Hepatocyte (in vitro differentiated cells): Measurements from ENCODE around the gene PDLIM1. TPM values are rescaled to one million over a fixed set of nuclear protein-coding genes. Genes with fewer than 3 reads are reported as not detected.

Experiments
- DNase-seq: peaks from one replicate; pipeline ENCODE4 v3.0.0-alpha.2; 2016; ENCODE audit warnings: low spot score
- H2AFZ ChIP-seq: fragments of 200-600 bp; sonication (generic); 2 replicates; pipeline ENCODE4 v1.6.0; 2016; ENCODE audit warnings: antibody characterized with exemption, mild to moderate bottlenecking
- H3K27ac ChIP-seq: fragments of 200-600 bp; sonication (generic); 2 replicates; pipeline ENCODE4 v1.5.1; 2016; ENCODE audit warnings: mild to moderate bottlenecking
- H3K27me3 ChIP-seq: fragments of 200-600 bp; sonication (generic); 2 replicates; pipeline ENCODE4 v1.6.1; 2016
- H3K36me3 ChIP-seq: fragments of 200-600 bp; sonication (generic); replicated peaks from 2 replicates; pipeline ENCODE4 v1.5.1; 2016; ENCODE audit warnings: low read depth; ENCODE audit not compliant: insufficient read depth
- H3K4me1 ChIP-seq: fragments of 200-600 bp; sonication (generic); 2 replicates; pipeline ENCODE4 v1.5.1; 2016; ENCODE audit warnings: mild to moderate bottlenecking, moderate library complexity; ENCODE audit not compliant: insufficient read depth
- H3K4me2 ChIP-seq: fragments of 200-600 bp; sonication (generic); 2 replicates; pipeline ENCODE4 v1.6.0; 2016
- H3K4me3 ChIP-seq: fragments of 200-600 bp; sonication (generic); 2 replicates; pipeline ENCODE4 v1.5.1; 2016; ENCODE audit warnings: mild to moderate bottlenecking
- H3K79me2 ChIP-seq: fragments of 200-600 bp; sonication (generic); 2 replicates; pipeline ENCODE4 v1.6.0; 2017; ENCODE audit warnings: mild to moderate bottlenecking
- H3K9me2 ChIP-seq: fragments of 200-600 bp; sonication (generic); replicated peaks from 2 replicates; pipeline ENCODE4 v1.6.0; 2017; ENCODE audit warnings: mild to moderate bottlenecking; ENCODE audit not compliant: insufficient read depth
- H3K9me3 ChIP-seq: fragments of 200-600 bp; sonication (generic); 2 replicates; pipeline ENCODE4 v1.5.1; 2016; ENCODE audit warnings: low read depth, mild to moderate bottlenecking
- H4K20me1 ChIP-seq: fragments of 200-600 bp; sonication (generic); 2 replicates; pipeline ENCODE4 v1.6.0; 2016; ENCODE audit warnings: mild to moderate bottlenecking; ENCODE audit not compliant: insufficient read depth, poor library complexity, severe bottlenecking
- CTCF ChIP-seq: fragments of 200-600 bp; sonication (generic); IDR thresholded peaks from 2 replicates; pipeline ENCODE4 v1.5.1; 2016; ENCODE audit warnings: antibody characterized with exemption, mild to moderate bottlenecking; ENCODE audit not compliant: poor library complexity
- EZH2 ChIP-seq: fragments of 200-600 bp; sonication (generic); IDR thresholded peaks from 2 replicates; pipeline ENCODE4 v1.6.1; 2016; ENCODE audit warnings: antibody characterized with exemption, mild to moderate bottlenecking, borderline replicate concordance
- EZH2phosphoT487 ChIP-seq: fragments of 200-600 bp; sonication (generic); IDR thresholded peaks from one replicate; pipeline ENCODE4 v1.6.1; 2018; ENCODE audit warnings: antibody characterized with exemption, mild to moderate bottlenecking, low read depth, moderate library complexity; ENCODE audit not compliant: unreplicated experiment, severe bottlenecking
- WGBS: methylation state at CpG from one replicate; pipeline ENCODE4 v1.1.6; 2016; ENCODE audit warnings: low lambda C conversion rate; ENCODE audit errors: missing lambda C conversion rate; 5-methylcytosine and 5-hydroxymethylcytosine counted together
- polyA plus RNA-seq: library from polyadenylated mRNA; unstranded; fragments of >200 nt; fragmentation: Nextera tagmentation; extraction: Ambion mirVana; gene quantifications from 2 replicates; pipeline ENCODE4 v1.2.1, GENCODE V29; 2016
- total RNA-seq: library from RNA; depleted of rRNA; stranded (reverse); fragments of >200 nt; gene quantifications from 2 replicates; pipeline ENCODE4 v1.2.3, GENCODE V29; 2014

PDLIM1 gene
- total and polyA plus RNA-seq, 2 experiments from 2014 or later: 58.2 to 176 TPM

GRCh38 chr10:95297402-95297801, 6.6 kb upstream of the PDLIM1 start:
- Histone ChIP-seq H3K4me1 (no peaks in the 10 kb centered on the region), H2AFZ (no peak overlapping the region), H3K79me2 (no peaks in the 10 kb centered on the region), H3K27ac (no peak overlapping the region), H3K36me3 (no peaks in the 10 kb centered on the region), H3K27me3 (no peaks in the 10 kb centered on the region), H4K20me1 (no peaks in the 10 kb centered on the region), H3K4me2 (no peak overlapping the region), H3K9me2 (no peaks in the 10 kb centered on the region), H3K9me3 (no peaks in the 10 kb centered on the region), H3K4me3 (no peak overlapping the region)
- 100% methylated on average over 3 of the region's 3 CpGs for WGBS
- no peak for TF ChIP-seq CTCF
- TF ChIP-seq EZH2phosphoT487: no peak
- no peak for TF ChIP-seq EZH2
- DNase-seq: no peak

GRCh38 chr10:95296764-95297163, 6.0 kb upstream of the PDLIM1 start:
- Histone ChIP-seq H3K36me3 (no peaks in the 10 kb centered on the region), H3K4me2 (no peak overlapping the region), H3K27ac (no peak overlapping the region), H3K9me2 (no peaks in the 10 kb centered on the region), H4K20me1 (no peaks in the 10 kb centered on the region), H2AFZ (no peak overlapping the region), H3K9me3 (no peaks in the 10 kb centered on the region), H3K4me3 (no peak overlapping the region), H3K4me1 (no peaks in the 10 kb centered on the region), H3K27me3 (no peaks in the 10 kb centered on the region), H3K79me2 (no peaks in the 10 kb centered on the region)
- no peak for DNase-seq
- TF ChIP-seq EZH2phosphoT487 (no peak), CTCF (no peak), EZH2 (no peak)
- 96% methylated on average over 4 of the region's 4 CpGs for WGBS

GRCh38 chr10:95295031-95295755, 4.4 kb upstream of the PDLIM1 start:
- DNase-seq: peak; percentile 64
- peak overlapping the region; percentile 77 for H3K4me2 ChIP-seq
- no peaks in the 10 kb centered on the region for H3K27me3 ChIP-seq
- H3K36me3 ChIP-seq: no peaks in the 10 kb centered on the region
- H3K4me3 ChIP-seq: no peak overlapping the region
- H3K27ac ChIP-seq: peak overlapping the region; percentile 45
- no peaks in the 10 kb centered on the region for H4K20me1 ChIP-seq
- H3K9me2 ChIP-seq: no peaks in the 10 kb centered on the region
- no peaks in the 10 kb centered on the region for H3K9me3 ChIP-seq
- no peak for TF ChIP-seq CTCF
- TF ChIP-seq EZH2phosphoT487: no peak
- no peak for TF ChIP-seq EZH2
- H2AFZ ChIP-seq: peak overlapping the region; percentile 43
- no peaks in the 10 kb centered on the region for H3K4me1 ChIP-seq
- WGBS: 25% methylated on average over 39 of the region's 39 CpGs
- H3K79me2 ChIP-seq: peaks cover 2% of the 10 kb centered on the region

GRCh38 chr10:95293631-95294030, 2.8 kb upstream of the PDLIM1 start:
- 74% methylated on average over 3 of the region's 3 CpGs for WGBS
- no peak for TF ChIP-seq EZH2
- no peak for TF ChIP-seq CTCF
- TF ChIP-seq EZH2phosphoT487: no peak
- Histone ChIP-seq H3K4me1 (peaks cover 4% of the 10 kb centered on the region), H3K79me2 (peaks cover 18% of the 10 kb centered on the region), H2AFZ (no peak overlapping the region), H3K27ac (no peak overlapping the region), H3K4me3 (no peak overlapping the region), H3K36me3 (no peaks in the 10 kb centered on the region), H3K9me2 (no peaks in the 10 kb centered on the region), H3K9me3 (no peaks in the 10 kb centered on the region), H3K4me2 (no peak overlapping the region), H3K27me3 (no peaks in the 10 kb centered on the region), H4K20me1 (no peaks in the 10 kb centered on the region)
- DNase-seq: no peak
